Measurements from ENCODE around the gene KRTAP13-3. TPM values are rescaled to one million over a fixed set of nuclear protein-coding genes. Genes with fewer than 3 reads are reported as not detected.

KRTAP13-3 gene, protein sequence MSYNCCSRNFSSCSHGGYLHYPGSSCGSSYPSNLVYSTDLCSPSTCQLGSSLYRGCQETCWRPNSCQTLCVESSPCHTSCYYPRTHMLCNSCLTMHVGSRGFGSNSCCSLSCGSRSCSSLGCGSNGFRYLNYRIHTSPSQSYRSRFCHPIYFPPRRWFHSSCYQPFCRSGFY
- total RNA-seq, result not detected

DNA sequence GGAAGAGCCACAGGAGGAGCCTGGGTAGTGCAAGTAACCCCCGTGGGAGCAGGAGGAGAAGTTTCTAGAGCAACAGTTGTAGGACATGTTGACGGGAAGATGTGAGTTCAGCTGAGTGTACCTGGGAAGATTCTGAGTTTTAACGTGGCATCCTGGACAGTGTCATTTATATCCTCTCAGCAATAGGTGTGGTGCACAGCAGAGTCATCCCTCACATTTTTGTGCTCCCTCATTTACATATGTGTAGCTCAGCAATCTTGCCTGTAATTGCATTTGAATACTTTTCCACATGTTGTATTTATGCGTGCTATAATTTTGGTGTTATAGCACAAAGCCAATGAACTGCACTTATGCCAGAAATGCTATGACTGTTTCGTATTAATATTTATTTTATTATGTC, at the start of gene KRTAP13-3:
KRTAP13-3 (minus strand) TSS at position 101 of the 400 bp plus-strand sequence; CDS start at position 87, 14 bp downstream.
- no peak for ATAC-seq

DNA sequence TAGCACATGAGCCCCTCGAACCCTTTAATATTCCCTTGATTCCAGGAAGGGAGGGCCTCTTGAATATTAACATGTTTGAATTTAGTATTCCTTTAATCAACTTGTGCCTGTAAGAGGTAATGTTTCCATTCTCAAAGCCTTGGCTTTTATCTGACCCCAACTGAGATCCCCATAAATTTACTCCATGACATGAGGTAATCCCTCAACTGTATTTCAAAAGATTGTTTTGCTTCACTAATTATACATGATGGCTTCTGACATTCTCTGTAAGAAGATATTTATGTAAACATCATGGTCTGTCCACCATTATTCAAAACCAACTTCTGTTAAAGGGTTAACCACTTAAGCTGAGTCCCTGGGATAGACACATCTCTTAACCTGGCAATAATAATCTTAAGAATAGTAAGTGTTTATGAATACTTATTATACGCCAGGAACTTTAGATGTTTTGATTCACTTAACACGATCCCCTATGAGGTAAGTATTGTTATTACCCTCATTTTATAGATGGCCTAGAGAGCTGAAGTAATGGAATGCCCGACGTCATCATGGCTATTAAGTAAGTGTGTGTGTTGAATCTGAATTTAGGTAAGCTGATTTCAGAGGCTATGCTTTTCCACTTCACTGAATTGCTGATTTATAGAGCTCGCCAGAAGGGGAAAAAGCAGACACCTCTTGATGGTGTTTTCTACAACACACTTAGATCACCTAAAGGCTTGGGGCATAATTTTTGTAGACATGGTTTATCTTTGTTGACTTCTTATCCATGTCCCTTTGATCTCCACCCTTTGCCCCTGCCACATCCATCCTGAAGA, 43.4 kb upstream of the KRTAP13-3 start:
- ATAC-seq, result no peak

DNA sequence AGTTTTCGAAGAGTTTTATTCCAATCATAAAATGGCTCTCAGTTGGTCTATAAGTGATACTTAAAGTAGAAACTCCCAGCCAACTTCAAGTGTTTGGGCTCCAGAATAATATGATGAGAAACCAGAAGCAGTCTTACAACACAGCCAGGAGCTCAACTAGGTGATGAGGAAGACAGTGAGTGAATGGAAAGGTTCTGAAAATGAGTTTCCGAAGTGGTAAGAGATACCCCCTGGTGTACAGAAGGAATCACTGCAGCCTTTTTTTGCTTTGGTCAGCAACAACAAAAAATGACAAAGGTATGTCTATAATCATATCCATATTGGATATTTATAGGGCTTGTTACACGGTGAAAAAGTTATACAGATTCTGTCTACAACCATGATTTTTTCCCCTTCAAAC, 38.0 kb upstream of the KRTAP13-3 start:
- peak; percentile 31 for ATAC-seq

DNA sequence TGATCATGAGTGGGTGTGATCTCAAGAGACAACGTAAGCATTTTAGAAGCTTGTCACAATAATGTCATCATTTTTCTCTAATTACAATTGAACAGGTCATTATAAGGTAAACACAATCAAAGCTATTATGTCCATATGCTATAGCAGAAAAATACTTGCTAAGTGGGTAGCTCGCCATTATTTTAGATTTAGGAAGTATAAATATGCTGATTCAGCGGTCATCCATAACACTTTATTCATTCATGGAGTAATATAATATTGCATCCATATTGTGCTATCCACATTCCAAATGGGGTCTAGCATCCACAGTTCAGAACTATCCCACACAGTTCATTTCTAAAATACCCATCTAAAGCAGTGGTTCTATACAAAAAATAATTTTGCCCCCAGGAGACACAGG, 22.8 kb upstream of the KRTAP13-3 start:
- no peak for ATAC-seq

DNA sequence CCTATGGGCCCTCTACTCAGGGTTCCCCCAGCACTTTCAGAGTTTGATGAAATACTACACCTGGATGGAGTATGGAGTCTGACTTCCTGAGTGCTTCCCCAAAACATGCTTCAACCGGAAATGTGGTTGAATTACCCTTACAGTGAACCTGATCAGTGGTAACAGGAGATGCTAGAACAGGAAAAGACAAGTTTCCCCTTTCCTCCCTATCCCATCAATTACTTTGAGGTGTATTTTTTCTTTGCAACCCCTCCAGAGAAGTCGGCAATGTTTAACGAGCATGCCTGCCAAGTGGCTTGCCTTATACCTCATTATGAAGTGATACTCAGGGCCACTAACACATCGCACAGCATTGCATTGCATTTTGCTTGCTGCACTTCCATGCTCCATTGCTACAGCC, 21.3 kb upstream of the KRTAP13-3 start:
- ATAC-seq, result no peak

DNA sequence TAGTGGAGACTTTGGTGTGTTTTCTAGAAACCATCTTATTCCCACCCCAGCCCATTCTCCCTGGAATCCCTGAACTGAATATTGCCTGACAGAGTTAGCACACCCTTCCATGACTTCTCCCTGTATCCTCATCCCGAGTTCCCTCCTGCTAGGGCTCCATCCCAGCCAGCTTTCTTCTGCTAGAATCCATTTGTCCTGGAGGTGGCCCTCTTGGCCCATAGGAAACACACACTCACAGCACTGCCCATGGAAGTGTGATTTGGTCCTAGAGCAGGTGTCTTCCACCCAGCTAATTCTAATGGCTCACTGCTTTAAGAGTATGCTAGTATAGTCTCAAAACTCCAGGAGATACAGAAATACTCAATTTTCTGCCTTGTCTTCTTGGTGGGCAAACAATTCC, 18.5 kb upstream of the KRTAP13-3 start:
- ATAC-seq, result no peak

DNA sequence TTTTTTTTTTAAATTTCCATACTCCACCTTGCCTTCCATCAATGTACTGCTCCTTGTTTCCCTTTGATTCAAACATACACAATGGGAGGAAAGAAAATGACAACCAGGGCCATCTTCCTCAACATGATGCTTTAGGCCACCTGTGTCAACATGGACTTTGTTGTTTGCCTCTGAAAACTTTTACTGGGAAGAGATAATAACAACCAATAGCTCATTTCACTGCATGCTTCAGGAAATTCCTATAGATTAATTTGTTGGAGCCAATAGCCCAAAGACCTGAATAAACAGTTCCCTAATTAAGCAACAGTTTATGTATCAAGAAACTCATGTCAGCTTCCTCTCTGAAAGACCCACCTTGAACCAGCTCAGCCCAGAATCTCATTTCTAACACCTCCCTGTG, 17.5 kb upstream of the KRTAP13-3 start:
- no peak for ATAC-seq

DNA sequence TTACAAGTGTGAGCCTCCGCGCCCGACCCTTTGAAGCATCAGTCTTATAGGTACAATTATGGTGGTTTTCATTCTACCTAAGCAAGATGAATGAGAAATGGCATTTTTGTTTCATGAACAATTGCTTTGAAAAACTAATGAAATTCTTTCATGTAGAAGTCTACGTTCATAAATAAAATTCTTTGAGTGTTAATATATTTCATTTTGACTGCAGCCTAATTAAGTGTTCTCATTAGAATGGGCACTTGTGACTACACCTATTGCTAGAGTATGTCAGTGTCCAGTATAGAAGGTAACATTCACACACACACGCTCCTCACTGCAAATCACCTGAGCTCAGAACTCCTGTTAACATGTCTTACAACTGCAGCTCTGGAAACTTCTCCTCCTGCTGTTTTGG, 14.2 kb upstream of the KRTAP13-3 start, which contains the start of gene KRTAP15-1:
KRTAP15-1 (plus strand) TSS at position 301 of the 400 bp plus-strand sequence; CDS start at position 354, 53 bp downstream.
- ATAC-seq, result no peak

DNA sequence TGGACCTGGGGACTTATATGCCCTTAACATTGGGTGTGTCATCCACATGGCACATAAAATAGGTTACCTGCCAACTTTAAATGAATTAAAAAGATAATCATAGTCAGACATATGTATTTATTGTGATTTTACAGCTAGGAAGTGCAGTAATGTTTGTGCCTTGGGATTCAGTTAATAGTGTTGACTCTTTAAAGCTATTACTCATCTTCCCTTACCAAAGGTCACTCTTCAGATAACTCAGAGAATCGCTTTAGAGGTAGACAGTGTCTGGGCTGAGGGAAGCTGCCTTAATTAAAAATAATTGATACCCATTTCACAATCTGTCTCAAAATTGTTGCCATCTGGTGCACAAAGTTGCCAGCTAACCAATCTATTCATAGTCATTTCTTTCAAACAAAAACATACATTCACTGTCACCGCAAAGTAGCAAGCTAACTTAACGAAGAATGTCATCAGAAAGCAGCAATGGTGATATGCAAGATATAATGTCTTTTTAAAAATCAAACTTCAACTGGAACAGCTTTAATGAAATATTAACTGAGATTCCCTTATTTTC, 11.4 kb upstream of the KRTAP13-3 start:
- ATAC-seq, result no peak

DNA sequence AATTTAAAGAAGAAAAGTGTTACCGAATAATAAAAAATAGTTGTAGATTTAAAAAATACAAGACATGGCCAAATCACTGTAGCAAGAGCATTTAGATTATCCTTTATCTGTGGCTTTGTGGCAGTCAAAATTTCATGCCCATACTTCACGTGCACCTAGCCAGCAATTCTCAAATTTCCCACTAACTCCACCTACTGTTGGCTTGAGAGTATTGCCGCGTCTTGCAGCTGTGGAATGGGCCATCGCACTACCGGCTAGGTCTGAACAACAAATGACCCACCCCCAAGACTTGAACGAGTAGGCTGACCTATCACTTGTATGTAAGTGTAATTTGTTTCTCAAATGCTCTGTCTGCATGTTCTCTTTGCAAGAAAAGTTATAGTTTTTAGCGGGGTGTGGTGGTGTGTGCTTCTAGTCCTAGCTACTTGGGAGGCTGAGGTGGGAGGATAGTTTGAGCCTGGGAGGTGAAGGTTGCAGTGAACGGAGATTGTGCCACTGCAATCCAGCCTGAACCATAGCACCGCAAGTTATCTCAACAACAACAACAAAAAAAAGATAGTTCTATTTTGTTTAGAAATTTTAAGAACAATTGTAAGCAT, 8.4 kb upstream of the KRTAP13-3 start:
- ATAC-seq, result peak; percentile 46

DNA sequence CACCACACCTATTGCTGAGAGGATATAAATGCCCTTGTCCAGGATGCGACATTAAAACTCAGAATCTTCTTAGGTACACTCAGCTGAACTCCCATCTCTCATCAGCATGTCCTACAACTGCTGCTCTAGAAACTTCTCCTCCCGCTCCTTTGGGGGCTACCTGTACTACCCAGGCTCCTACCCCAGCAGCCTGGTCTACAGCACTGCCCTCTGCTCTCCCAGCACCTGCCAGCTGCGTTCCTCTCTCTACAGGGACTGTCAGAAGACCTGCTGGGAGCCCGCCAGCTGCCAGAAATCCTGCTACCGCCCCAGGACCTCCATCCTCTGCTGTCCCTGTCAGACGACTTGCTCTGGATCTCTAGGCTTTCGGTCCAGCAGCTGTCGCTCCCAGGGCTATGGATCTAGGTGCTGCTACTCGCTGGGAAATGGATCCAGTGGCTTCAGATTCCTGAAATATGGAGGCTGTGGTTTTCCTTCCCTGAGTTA, 4.5 kb upstream of the KRTAP13-3 start, which contains the start of gene KRTAP13-4:
KRTAP13-4 (plus strand) TSS at position 51 of the 486 bp plus-strand sequence; CDS start at position 107, 56 bp downstream.
- ATAC-seq, result no peak

DNA sequence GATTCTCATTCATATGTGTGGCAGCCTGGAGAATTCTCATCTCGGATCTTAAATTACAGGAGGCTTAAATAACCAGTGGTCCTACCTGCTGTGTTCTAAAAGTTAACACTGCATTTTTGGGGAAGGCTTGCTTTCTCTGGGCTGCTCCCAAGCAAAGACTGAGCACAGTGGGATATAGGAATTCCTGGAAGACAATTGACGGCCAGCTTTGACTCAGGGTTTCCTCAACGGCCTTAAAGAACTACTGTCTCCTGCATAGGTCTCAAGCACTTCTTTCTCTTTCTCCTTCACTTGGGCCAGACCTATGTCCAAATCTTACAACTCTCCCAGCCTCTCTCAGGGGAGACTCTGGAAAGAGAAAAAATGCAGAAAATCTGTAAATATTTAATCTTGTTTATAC, 1.0 kb upstream of the KRTAP13-3 start:
- ATAC-seq, result no peak

DNA sequence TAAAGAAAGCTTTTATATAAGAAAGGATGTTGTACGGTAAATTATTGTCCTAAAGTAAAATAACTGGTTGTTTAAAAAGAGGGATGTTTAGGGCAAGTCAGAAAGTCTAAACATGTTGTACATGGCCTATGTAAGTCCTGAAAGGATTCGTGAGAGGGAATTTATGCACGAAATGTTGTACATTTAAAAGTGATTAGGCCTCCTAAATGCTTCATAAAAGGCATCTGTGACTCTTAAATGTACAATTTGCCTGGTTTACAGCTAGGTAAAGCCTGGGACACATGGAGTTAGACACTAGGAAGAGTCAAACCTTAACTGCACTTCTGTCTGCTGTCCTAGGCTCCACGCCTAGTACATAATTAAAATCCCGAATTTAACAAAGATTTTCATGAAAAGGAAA, 9.7 kb downstream of the KRTAP13-3 start:
- ATAC-seq, result no peak

DNA sequence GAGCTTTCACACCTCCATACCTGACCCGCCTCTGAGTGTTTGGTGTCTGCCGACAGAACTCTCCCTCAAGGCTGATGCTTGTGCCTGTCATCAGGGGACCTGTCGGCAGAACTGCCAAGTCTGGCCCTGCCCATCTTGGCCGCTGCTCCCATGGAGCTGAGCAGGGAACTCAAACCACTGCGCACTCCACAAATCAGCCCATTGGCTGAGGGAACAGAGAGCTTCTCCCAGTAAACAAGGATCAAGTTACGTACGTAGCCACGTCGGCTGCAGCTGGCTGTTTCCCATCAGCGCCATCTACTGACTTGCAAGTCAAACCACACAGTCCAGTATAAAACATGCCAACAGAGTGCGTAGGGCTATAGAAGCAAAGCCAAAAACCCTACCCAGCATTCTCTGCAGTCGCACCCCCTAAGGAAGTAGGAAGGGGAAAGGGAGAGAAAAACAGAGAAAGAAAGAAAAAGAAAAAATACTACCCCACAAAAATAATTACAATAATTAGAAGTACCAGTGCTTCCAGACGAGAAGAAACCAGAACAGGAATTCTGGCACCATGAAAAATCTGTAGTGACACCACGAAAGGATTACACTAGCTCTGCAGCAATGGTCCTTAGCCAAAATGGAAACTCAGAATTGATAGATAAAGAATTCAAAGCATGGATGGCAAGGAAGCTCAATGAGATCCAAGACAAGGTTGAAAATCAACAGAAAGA, 16.8 kb downstream of the KRTAP13-3 start:
- ATAC-seq, result peak; percentile 62

DNA sequence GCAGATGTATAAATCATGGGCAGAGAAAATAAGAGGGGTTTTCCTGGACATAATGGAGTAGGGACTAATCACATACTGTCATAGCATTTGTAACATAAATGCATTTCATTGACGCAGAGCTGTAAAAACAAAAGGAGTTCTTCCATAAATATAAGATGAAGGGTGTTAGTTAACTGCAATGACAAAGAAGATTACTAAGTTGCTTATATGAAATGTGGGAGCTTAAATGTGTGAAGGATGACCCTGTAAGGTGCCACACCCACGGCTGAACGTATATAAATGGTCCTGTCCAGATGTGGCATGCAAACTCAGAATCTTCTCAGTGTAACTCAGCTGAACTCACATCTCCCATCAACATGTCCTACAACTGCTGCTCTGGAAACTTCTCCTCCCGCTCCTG, 30.0 kb downstream of the KRTAP13-3 start, which contains the start of gene KRTAP13-1:
KRTAP13-1 (plus strand) TSS at position 301 of the 400 bp plus-strand sequence; CDS start at position 357, 56 bp downstream.
- ATAC-seq, result no peak

DNA sequence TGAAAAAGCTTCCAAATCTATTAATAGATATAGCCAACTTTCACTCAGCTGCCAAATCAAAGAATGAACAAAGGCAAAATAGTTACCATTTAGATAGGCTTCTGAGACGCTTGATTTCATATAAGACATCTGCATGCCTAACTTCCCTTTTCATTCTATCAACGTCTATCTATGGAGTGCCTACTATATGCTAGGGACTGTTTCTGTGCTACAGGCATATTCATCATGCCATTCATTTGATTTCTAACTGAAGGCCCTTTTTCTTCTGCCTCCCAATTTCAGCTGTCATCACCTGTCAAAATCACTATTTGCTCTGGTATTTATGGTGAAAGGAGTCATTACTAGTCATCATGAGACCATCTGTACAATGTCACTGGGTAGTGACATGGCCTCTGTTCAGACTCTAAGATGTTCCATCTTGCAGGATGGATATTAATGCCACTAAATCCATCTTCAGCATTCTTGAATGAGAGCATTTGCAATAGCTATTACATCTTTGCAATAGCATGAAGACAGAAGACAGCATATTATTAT, 34.2 kb downstream of the KRTAP13-3 start:
- no peak for ATAC-seq

DNA sequence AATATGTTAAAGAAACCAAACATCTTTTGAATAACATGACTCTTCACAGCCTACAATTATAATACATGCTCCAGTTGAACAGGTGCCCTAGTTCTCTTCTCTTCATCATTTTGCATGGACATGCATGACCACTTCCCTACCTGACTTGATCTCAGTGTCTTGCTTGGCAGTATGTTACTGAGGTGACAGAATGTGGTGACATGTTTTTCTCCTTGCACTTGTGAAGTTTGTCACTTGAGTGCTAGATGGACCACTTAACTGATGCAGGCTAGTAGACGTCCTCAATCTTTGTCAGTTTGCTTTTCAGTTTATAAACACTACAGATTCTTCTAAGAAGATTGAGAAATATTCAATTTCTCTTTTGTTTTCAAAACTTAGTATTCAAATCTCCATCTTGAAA, 43.5 kb downstream of the KRTAP13-3 start:
- no peak for ATAC-seq
